Left colon (tissue), 2 donors: ENCODE results near the gene MYH7B. TPM values are rescaled to one million over a fixed set of nuclear protein-coding genes. Genes with fewer than 3 reads are reported as not detected.

ENCODE experiments used
- ATAC-seq: fragments of 200-7000 bp; cut with Tn5 transposase; one replicate; pipeline ENCODE4 v1.9.1; 2020; ENCODE audit warnings: mild to moderate bottlenecking, moderate library complexity
- DNase-seq, 2 donors: peaks; one replicate each; pipeline ENCODE4 v3.0.0-alpha.2; 2020
- intact Hi-C, 2 donors: fragments of 100-400 bp; cut with DNase I in 1 of 2; cut with micrococcal nuclease in 1 of 2; formaldehyde crosslinking; loops; one replicate each; pipeline versions ENCODE4 v1.11.2 to v1.14.0; 2022; cut with DNase I, micrococcal nuclease
- long read RNA-seq: library from polyadenylated mRNA; unstranded; transcript quantifications from one replicate; pipeline ENCODE4 v2.0.0, GENCODE V29; 2021
- total RNA-seq, 2 donors: library from RNA; stranded (reverse); fragmentation: NEBNext Ultra II Directional; extraction: Animal tissue kit (Norgen Biotek cat#: 25700); gene quantifications; one replicate each; pipeline ENCODE4 v1.2.1, GENCODE V29; 2021
- donor health status: DM: no; HTN: no; CAD: no.
- donor health status: DM: yes; HTN: yes; CAD: no.

The MYH7B gene
- 1 to 10 TPM; 1.2 to 1.3 TPM for total RNA-seq
- long read RNA-seq, partial matches to known transcripts: 2 of 2 reads
- long read RNA-seq, other reads (novel, unspliced or antisense): 0 of 2 reads

- ATAC-seq (peak; percentile 83), DNase-seq (peak; percentile 96 to 99)
- intact Hi-C loops: no loop called here
Observed at GRCh38 chr20:34955231-34956040, at the start of gene MYH7B, which contains the start of gene GSS. Gene MYH7B (plus strand): TSS chr20:34955868. CDS start chr20:34978006, 22,138 bp downstream. Gene GSS (minus strand): TSS chr20:34955806. CDS start chr20:34951852, 3,954 bp downstream.

- ATAC-seq: peak; percentile 71
- DNase-seq: peak; percentile 65 to 78
- intact Hi-C loops: no loop called here
Observed at GRCh38 chr20:34907616-34908469, 47.8 kb upstream of the MYH7B start.

GRCh38 chr20:34915131-34915530, 40.5 kb upstream of the MYH7B start:
- intact Hi-C loops: no loop called here
- no peak for DNase-seq
- no peak for ATAC-seq

GRCh38 chr20:34915749-34916455, 39.8 kb upstream of the MYH7B start:
- DNase-seq (no peak), ATAC-seq (peak; percentile 57)
- intact Hi-C loops: no loop called here

- intact Hi-C loops: no loop called here
- ATAC-seq (peak; percentile 84), DNase-seq (peak; percentile 37 to 64)
Observed at GRCh38 chr20:34916774-34917354, 38.8 kb upstream of the MYH7B start.

- DNase-seq: no peak
- intact Hi-C loops: no loop called here
Observed at GRCh38 chr20:34920055-34920454, 35.6 kb upstream of the MYH7B start.

GRCh38 chr20:34921436-34921835, 34.2 kb upstream of the MYH7B start:
- DNase-seq: no peak
- intact Hi-C loops: no loop called here

More at GRCh38 chr20:34920055-34920454, 35.6 kb upstream of the MYH7B start:
- no peak for ATAC-seq

GRCh38 chr20:34922654-34923381, 32.9 kb upstream of the MYH7B start:
- intact Hi-C loops: no loop called here
- ATAC-seq: no peak
- no peak for DNase-seq

More at GRCh38 chr20:34921436-34921835, 34.2 kb upstream of the MYH7B start:
- no peak for ATAC-seq

- intact Hi-C loops: no loop called here
- ATAC-seq: no peak
- DNase-seq: no peak
Observed at GRCh38 chr20:34923414-34923813, 32.3 kb upstream of the MYH7B start.

GRCh38 chr20:34925341-34925740, 30.3 kb upstream of the MYH7B start:
- no peak for DNase-seq
- ATAC-seq: no peak
- intact Hi-C loops: no loop called here

GRCh38 chr20:34925981-34926380, 29.7 kb upstream of the MYH7B start:
- intact Hi-C loops: no loop called here
- ATAC-seq (no peak), DNase-seq (no peak)

GRCh38 chr20:34926581-34926980, 29.1 kb upstream of the MYH7B start:
- no peak for DNase-seq
- no peak for ATAC-seq
- intact Hi-C loops: no loop called here

GRCh38 chr20:34927736-34928135, 27.9 kb upstream of the MYH7B start:
- intact Hi-C loops: no loop called here
- DNase-seq (no peak), ATAC-seq (no peak)

GRCh38 chr20:34928411-34928810, 27.3 kb upstream of the MYH7B start:
- ATAC-seq (no peak), DNase-seq (no peak)
- intact Hi-C loops: no loop called here

- DNase-seq (no peak), ATAC-seq (peak; percentile 16)
- intact Hi-C loops: no loop called here
Observed at GRCh38 chr20:34931771-34932170, 23.9 kb upstream of the MYH7B start.

GRCh38 chr20:34938466-34939163, 17.1 kb upstream of the MYH7B start:
- peak; percentile 88 to 91 for DNase-seq
- ATAC-seq: peak; percentile 92
- intact Hi-C loops: no loop called here

GRCh38 chr20:34940081-34940481, 15.6 kb upstream of the MYH7B start:
- ATAC-seq (no peak), DNase-seq (no peak)
- intact Hi-C loops: no loop called here
